Fibroblast of lung (primary cell): ENCODE measurements around the gene YIPF2.

ENCODE experiments used
- CTCF ChIP-seq, 2 donors: IDR thresholded peaks in 1 of 2; conservative IDR thresholded peaks in 1 of 2; 1 replicate in 1 of 2; 2 replicates in 1 of 2; pipeline ENCODE4 v1.5.1; 2011 to 2012; ENCODE audit warnings: low read length in 2 of 2, control low read depth in 1 of 2, inconsistent platforms in 1 of 2, low read depth in 1 of 2, mild to moderate bottlenecking in 1 of 2
- EZH2 ChIP-seq: IDR thresholded peaks from 2 replicates; pipeline ENCODE4 v1.5.1; 2012; ENCODE audit warnings: low read length, control low read depth, mild to moderate bottlenecking; ENCODE audit errors: missing control alignments

- TF ChIP-seq CTCF (conservative IDR thresholded peaks at IDR 0.05 in 1 of 2, IDR thresholded peaks at IDR 0.05 in 1 of 2; ENCODE audit: low read depth in 1 of 2, low read length in 2 of 2) = no peak
- TF ChIP-seq EZH2 = no peak
These were observed 5.8 kb downstream of the YIPF2 start for GRCh38 chr19:10922638-10923014.
